Measurements from ENCODE around the gene CLMN. TPM values are rescaled to one million over a fixed set of nuclear protein-coding genes. Genes with fewer than 3 reads are reported as not detected.

CLMN gene
- total RNA-seq, 1 donor from 2014 or later, result 0.78 TPM

GRCh38 chr14:95238487-95239298 lies 81.0 kb downstream of the CLMN start:
- DNase-seq, result no peak

- DNase-seq, result no peak
These were observed 81.8 kb downstream of the CLMN start for GRCh38 chr14:95237958-95238340.

GRCh38 chr14:95237121-95237957 lies 82.4 kb downstream of the CLMN start:
- no peak for DNase-seq

GRCh38 chr14:95236221-95236620 lies 83.5 kb downstream of the CLMN start:
- no peak for DNase-seq

- DNase-seq, result no peak
These were observed 83.9 kb downstream of the CLMN start for GRCh38 chr14:95235767-95236166.

GRCh38 chr14:95235351-95235750 lies 84.4 kb downstream of the CLMN start:
- DNase-seq, result no peak

- no peak for DNase-seq
These were observed 85.3 kb downstream of the CLMN start for GRCh38 chr14:95234426-95234825.

- DNase-seq, result no peak
These were observed 85.9 kb downstream of the CLMN start for GRCh38 chr14:95233702-95234241.

- no peak for DNase-seq
These were observed 86.7 kb downstream of the CLMN start for GRCh38 chr14:95232894-95233584.

GRCh38 chr14:95231966-95232633 lies 87.6 kb downstream of the CLMN start:
- no peak for DNase-seq

GRCh38 chr14:95229749-95230148 lies 90.0 kb downstream of the CLMN start:
- DNase-seq, result no peak

GRCh38 chr14:95228240-95228639 lies 91.5 kb downstream of the CLMN start:
- no peak for DNase-seq

GRCh38 chr14:95227279-95227860 lies 92.3 kb downstream of the CLMN start:
- DNase-seq, result no peak

- no peak for DNase-seq
These were observed 92.9 kb downstream of the CLMN start for GRCh38 chr14:95226801-95227200.

- DNase-seq, result no peak
These were observed 94.3 kb downstream of the CLMN start for GRCh38 chr14:95225251-95225887.

GRCh38 chr14:95222870-95223398 lies 96.8 kb downstream of the CLMN start:
- DNase-seq, result no peak

- no peak for DNase-seq
These were observed 97.5 kb downstream of the CLMN start for GRCh38 chr14:95222151-95222631.

GRCh38 chr14:95221531-95221930 lies 98.2 kb downstream of the CLMN start:
- no peak for DNase-seq

- no peak for DNase-seq
These were observed 99.0 kb downstream of the CLMN start for GRCh38 chr14:95220663-95221231.

- no peak for DNase-seq
These were observed 101.1 kb downstream of the CLMN start for GRCh38 chr14:95218472-95219193.

Measured in occipital lobe (tissue), 2 donors.